ENCODE results near the gene ELMO1.

ELMO1 gene

DNA sequence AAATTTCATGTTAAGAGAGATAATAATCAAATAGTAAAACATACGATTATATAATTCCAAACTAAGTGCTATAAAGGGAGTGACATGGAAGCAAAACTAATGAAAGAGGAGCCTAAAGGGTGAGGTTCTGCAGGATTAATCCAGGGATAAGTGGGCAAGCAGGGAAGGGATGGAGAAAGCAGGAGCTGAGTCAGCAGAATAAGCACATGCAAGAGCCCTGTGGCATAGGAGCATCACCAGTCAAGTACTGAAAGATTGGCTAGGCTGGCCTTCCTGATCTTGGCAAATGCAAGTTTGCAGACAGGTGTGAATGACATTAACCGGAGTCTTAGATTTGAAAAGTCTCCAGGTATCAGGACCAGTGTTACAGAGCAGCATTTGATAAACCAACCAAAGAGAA, 336.4 kb downstream of the ELMO1 start:
- no peak for DNase-seq

DNA sequence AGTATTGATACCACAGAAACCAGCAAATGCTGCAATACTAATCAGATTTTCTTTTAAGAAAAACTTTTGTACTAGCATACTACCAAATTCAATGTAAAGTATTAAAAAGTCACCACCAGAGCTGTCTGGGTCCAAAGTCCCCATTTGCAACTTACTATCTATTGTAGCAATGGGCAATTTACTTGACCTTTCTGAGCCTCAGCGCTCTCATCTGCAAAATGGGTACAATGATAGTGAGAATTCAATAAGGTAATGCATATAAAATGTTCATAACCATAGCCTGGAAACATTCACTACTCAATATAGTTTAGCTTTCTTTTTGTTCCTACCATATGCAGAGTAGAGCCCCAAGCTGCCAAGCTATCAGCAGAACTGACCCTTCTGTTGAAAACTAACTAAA, 337.2 kb downstream of the ELMO1 start:
- no peak for DNase-seq

DNA sequence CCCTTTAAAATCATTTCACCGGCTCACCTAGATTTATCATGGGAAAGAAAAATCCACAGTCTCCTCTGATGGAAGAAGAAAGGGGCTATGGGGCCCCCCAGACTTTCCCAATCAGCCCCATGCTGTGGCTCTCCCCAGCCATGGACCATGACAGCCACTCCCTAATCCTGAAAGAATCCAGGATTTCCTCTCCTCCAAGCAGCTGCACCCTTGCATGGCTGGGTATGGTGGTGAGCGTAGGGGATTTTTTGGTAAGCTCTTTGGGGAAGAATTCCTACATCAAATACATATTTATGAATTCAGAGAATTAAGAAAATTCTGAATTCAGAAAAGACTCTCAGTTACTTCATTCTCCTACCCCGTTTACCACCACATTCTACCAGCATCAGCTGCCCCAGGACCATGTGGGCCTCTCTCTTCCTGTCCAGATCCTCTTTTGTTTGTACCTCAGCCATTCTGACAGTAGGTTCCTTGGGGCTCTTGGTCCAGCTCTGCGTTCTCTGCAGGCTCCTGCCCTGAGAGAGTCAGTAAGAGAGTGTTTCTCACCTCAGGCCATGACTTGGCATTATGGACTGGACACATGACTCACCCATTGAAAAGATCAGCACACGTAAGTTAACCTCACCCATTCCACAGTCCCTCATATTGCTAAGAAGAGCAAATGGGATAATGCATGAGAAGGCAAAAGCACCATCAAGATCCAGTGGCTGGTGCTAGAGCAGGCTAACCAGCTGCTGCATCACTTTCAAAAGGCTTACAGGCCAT, 337.8 kb downstream of the ELMO1 start:
- no peak for DNase-seq

DNA sequence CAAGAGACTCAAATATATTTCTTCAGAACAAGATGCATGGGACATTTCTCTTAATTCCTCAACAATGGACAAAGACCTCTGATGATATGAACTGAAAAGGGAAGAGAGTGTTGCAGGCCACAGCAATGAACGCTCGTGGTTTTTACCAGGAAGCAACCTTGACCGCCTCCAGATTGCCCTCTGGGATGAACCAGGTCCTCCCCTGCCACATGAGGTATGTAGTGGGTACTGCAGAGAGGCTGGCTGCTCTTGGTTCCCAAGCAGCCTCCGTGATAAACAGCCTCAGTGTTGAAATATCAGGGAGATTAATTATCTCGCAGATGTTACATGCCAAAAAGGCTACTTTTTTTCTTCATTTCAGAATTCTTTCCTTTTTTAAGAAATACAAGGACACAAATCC, 338.8 kb downstream of the ELMO1 start:
- no peak for DNase-seq

DNA sequence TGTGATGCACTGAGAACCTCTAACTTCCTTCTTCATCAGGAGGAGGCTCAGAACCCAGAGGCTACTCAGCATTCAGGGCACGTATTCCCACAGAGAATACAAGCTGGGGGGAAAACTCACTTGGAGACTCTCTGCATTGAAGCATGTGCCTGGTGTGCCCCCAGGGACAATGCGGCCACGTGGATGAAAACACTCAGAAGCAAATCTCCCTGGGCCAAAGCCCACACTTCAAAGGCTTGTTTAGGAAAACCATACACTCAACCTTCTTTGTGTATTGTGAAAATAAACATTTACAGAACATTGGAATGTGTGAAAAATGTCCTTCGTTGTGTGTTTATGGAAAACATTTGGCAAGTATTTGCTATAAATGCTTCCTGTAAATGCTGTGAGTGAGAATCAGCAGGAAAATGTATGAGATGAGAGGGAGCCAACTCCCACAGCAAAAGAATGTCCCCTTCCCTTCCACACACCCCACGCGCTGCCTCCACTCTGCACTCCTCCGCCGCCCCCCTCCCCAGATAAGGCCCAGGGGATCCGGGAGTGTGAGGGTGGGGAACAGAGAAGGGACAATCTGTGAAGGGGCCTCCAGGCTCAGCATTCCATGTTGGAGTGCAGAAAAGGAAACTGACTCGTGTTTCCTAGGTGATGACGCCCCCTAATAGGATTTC, 339.5 kb downstream of the ELMO1 start:
- no peak for DNase-seq

DNA sequence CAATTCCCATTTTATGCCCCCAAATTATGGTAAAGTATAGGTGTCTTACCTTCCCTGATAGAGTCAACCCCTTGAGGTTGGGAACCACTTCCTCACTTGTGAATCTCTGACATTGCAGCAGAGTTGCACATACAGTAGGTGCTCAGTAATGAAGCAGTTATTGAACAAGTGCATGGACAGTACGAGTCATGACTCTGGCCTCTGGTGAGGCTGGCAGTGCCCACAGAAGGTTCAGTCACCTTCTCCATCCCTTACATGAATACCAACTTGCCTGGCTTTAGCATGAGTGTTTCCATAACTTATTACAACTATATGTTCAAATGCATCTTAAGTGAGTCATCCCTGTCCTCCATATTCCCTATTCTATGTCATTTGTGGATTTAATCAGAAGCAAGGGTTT, 340.0 kb downstream of the ELMO1 start:
- no peak for DNase-seq

DNA sequence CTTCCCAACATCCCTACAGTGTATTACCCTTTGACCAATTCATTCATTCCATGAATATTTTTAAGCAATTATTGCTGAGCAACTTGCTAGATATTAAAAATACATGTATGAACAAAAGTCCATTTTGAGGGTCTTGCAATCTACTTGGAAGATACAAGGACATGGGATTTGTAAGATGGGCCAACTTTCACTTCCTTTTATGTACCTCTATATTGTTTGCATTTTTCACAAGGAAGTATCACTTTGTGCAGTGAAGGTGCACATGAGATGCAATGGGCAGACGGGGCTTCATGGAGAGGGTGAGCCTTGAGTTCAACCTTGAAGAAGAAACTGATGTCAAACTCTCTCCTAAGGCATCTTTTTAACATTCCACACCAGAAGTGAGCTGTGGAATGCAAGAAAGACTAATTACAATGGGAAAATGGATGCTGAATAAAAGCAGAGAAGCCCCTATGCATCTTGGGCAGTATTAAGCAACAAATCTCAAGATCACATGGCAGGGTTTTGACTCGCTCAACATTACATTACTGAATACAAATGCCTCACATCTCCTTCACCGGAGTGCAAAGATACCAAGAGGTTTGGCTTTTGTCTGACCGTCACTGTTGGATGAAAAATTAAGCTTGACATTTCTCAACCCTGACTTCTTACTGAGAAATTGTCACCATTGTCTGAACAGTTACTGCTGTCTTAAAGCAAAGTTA, 341.5 kb downstream of the ELMO1 start:
- DNase-seq = no peak

DNA sequence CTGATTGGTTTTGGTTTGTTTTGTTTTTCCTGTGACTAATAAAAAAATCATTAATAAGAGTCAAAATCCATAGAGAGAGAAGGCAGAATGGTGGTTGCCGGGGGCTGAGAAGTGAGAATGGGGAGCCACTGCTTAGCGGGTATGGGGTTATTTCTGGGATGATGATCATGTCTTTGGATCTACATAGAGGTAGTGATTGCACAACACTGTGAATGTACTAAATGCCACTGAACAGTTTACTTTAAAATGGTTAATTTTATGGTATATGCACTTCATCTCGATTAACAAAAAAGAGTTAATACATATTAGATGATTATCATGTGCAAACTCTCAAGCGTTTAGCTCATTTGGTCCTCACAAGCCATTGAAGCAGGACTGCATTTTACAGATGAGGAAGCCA, 342.9 kb downstream of the ELMO1 start:
- no peak for DNase-seq

DNA sequence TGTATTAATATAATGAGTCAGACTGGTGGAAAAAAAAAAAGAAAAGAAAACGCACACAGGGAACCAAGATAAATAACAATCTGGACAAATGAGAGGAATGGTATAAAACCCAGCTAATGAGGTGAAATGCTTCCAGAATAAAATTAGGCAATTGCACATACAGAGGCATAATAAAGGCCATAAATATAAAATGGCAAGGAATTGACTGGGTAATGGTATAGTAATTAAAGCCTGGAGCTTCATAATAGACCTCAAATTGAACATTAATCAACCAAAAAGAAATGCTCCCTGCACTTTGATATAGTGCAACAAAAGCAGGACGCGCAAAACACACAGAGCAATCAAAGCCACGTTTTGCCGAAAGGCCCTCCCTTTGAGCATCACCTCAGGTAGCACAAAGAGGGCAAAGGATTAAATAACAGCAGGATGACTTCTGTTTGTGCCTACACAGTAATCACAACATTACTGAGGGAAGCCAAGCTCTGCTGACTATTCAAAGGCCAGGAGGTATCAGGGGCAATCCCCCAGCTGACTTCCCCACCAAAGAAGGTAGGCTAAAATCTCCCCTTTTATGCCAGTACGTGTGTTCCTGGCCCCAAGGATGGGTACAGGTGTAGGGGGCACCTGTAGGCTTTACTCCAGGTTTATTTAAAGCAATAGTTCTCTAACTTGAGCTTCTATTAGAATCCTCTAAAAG, 343.7 kb downstream of the ELMO1 start:
- DNase-seq = no peak

DNA sequence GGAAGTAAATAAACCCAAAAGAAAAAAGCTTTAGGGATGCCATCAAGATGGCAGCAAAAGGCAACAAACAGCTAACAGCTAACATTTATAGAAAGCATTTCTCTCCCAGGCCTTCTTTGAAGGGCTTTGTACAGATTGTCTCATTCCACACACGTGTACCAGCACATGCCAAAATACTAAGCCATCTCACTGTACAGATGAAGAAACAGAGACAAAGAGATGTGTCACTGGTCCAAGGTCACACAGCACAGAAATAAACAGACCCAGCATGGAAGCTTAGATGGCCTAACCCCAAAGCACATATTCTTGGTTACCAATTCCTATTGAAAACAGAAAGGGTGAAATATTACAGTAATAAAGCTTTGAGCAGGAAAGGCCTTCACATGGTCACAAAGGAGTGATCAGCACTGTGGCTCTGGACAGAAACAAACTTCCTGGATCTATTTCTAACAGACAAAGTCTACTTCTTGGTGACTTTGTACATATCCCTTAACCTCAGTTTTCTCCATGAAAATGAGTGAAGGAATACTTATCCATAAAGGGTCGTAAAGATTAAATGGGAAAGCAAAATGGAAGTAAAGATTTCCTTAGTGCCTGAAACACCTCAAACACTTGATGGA, 346.0 kb downstream of the ELMO1 start:
- no peak for DNase-seq

DNA sequence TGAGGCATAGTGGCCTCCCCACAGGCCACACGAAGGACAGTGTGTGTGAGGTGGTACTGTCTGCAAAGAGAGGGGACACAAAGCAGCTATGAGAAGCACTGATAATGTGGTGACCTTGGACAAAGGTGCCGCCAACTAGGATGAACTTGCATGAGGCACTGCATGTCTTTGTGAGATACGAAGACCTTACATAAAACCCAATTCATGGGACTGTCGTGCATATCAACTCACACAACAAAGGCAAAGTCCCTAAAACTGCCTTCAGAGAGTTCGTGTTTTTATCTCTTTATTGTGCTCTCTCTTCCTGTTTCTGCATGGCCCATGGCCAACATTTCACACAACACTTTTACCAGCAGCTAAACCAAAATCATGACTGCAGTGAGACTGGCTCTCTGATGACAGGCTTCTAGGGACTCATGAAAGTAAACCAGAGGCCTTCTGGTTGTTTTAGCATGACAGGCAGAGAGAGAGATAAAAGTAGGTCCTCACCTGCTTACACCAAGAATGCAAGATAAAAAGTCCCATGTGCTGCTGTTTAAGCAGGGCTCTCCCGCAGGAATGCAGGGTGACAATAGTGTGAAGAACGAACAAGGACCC, 347.8 kb downstream of the ELMO1 start:
- DNase-seq = no peak

DNA sequence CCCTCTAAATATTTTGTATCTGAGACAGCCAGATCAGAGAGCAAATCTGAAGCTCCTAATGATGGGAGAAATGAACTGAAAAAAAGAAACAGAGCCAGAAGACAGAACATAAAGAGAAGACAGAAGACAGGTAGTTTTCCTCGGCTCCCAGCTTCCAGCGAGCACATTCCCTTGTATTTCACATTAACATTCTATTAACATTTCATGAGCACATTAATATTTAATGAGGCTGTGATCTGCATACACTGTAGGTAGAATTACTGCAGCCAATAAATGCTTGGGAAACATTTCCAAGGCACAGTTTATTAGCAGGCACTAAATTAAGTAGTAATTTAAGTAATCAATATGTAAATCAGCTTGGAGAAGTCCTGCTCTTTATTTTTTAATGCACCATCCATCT, 349.9 kb downstream of the ELMO1 start:
- DNase-seq = no peak

DNA sequence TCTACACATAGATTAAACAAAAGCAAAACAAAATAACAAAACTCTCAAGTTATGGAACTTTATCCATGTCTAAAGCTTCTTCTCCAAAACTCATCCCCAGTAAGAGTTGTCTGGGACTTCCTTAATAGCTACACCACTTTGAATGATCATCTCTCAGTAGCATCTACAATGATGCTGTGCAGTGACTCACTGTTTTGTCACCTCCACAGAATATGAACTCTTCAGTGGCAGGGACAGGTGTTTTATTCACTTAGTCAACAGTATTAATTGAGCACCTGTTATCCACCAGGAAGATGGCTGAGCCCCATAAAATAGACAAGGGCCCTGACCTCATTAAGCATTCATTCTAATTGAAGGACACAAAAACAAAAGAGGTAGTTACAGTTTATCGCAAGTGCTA, 350.7 kb downstream of the ELMO1 start:
- DNase-seq = no peak

DNA sequence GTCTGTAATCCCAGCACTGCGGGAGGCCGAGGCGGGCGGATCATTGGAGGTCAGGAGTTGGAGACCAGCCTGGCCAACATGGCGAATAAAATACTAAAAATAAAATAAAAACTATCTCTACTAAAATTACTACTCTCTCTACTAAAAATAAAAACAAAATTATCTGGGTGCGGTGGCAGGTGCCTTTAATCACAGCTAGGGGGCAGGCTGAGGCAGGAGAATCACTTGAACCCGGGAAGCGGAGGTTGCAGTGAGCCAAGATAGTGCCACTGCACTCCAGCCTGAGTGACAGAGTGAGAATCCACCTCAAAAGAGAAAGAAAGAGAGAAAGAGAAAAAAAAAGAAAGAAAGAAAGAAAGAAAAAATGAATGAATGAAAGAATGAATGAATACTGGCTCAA, 351.4 kb downstream of the ELMO1 start:
- DNase-seq = no peak

DNA sequence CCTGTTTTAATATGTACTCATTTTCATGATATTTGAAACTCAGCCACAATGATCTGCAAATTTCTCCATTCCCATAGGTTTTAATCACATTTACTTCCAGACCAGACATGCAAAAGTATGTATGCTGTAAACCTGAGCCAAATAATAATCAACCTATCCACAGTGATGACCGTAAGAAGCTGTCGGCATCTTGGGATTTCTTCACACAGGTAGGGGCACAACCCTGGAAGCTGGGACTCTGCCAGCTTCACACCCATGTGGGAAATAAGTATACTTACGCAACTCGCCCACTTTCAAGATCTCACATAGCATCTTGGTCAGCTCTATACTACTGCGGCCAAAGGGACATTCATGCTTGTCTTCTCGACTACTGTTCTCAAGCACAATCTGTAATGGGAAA, 352.3 kb downstream of the ELMO1 start:
- no peak for DNase-seq

DNA sequence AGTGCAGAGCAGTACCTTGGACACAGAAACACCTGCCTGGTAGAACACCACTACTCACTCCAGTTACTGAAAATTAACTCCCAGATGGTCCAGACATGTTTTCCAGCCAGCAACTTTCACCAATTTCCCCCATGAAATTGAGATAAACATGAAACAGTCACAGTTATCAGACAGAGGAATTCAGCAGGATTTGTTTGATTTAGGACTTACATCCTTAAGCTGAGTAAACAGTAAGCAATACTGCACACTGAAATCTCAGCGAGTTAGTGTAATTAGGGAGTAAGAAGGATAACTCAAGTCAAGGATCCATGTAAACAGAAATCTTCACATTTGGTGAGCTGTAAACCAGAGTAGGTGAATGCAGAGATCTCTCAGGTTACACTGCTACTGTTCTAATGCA, 353.5 kb downstream of the ELMO1 start:
- no peak for DNase-seq

DNA sequence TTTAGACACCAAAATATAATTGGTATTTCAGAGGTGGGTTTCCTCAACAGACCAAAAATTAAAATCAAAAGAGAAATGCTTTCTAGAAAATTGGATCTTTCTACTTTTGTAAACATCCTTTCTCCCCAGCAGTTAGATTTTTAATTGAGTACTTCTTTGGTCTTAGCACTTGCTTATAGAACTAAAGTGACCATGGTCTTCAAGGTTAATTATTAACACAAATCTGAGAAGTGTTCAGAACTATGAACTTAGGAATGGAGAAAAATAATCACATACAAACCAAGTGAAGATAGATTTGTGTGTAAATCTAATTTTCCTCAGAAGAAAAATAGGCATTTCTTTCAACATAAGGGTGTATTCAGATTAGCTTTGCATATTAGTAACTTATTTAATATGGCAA, 355.4 kb downstream of the ELMO1 start:
- DNase-seq = no peak

DNA sequence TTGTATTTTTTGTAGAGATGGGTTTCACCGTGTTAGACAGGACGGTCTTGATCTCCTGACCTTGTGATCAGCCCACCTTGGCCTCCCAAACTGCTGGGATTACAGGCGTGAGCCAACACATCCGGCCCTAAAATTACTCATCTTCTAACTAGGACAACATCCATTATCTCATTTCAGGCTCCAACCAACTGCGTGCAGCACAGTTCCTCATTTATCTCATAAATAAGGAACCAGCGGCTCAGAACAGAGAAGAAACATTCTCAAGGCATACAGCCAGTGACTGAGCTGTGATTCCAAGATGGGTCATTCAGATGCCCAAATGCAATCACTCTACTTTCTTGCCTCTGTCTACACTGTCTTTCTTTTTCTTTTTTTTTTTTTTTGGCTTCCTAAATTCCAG, 356.1 kb downstream of the ELMO1 start:
- no peak for DNase-seq

DNA sequence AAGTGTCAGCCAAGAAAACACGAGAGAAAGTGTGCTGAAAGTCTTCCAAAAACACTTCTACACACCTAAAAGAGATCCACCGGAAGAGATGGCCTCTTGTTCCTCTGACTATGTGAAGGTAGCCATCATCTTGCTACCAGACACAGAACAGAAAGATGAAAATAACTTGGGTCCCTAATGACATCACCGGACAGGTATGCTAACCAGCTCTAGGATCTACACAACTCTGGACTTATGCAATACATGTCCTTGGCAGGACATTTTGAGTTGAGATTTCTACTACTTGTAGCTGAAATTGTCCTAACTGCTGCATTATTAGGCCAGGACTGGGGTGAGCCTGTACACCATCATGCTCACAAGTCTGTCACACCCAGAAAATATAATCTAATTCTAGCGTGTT, 358.7 kb downstream of the ELMO1 start:
- DNase-seq = no peak

DNA sequence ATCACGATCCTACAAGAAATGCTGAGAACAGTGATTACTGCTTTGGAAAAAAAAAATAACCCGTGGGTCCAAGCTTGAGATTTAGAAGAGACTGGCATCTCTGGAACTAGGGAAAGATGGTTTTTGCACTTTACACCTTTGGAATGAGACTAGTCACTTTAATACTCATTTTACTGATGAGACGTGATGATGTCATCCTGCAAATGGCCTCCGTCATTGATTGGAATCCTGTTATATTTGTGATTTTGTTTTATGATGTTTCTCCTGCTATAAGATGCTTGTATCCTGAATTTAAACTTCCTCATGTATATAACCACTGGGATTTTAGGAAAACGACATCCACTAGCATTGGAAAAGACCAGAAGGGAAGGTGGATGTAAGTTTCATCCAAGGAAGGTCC, 363.1 kb downstream of the ELMO1 start:
- DNase-seq = no peak

DNA sequence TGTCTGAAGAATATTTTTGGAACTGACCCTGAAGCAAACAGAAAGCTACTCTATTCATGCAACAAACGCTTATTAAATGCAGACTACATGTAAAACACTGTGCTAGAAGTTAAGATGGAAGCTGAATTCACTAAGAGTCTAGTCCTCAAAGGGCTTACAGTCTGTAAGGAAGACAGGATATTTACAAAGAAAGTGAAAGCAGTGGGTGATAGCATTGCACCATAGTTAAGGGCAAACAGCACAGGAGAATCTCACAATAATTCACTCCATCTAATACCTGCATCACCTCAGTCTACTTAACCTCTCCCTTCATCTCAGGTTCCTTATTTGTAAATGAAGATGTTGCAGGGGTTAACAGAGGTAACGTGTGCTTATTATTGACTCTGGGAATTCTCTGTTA, 364.4 kb downstream of the ELMO1 start:
- no peak for DNase-seq

DNA sequence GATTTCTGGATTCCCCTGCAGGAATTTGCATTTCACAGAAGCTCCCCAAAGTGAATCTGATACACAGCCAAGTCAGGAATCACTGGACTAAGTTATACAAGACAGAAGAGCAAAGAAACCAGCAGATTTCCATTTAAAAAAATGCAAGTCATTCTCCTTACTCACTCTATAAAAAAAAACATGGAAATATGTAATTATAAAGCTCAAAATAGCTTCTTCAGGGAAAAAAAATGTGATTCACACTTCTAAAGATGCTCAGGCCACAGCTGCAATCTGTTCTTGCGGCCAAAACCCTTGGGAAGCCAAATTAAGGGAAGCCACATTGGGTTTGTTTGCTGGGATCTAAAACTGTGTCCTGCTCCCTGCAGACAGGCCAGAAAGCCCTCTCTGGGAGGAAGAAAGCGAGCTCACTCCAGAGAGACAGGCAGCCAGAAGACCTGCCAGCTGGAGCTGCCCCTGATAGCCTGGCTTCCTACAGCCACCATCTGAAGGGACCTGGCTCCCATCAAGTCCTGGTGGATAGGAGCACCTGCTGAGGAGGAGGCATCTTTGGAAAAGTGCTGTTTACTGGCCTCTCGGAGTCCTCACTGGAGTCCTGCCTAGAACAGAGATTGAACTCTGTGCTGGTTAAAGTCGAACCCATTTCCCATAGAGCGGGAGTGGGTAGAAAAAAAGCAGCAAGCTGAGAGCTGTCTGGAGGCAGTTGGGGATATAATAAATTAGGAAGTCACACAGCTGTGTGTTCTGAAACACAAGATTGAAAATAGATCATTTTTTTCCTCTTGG, 365.2 kb downstream of the ELMO1 start:
- no peak for DNase-seq
